ENCODE results near the gene BLTP3B.
A peak's percentile ranks its signal among the peaks of the same experiment; 100 is the strongest.
"Not testable (repeated sequence)": the region's sequence is repeated elsewhere in the genome, so short reads cannot be mapped to it uniquely, and the experiment has no call there.

BLTP3B gene

GRCh38 chr12:100142851-100143559 lies at the start of gene BLTP3B:
BLTP3B (minus strand) TSS chr12:100142874; CDS start chr12:100142635, 239 bp downstream.
- DNase-seq (ENCODE audit: extremely low spot score) = peak; percentile 91
- TF ChIP-seq L3MBTL2 (conservative IDR thresholded peaks at IDR 0.05) (peak; percentile 61), BHLHE40 (IDR thresholded peaks at IDR 0.05; ENCODE audit: borderline replicate concordance) (no peak)
- ChIA-PET CTCF (interaction anchor here (2.9 kb wide), 1 partner anchor 11 kb away, joined by 11 read pairs; no protein-coding TSS in a partner anchor), POLR2A (no interaction called here)

GRCh38 chr12:100189636-100190394 lies 47.1 kb upstream of the BLTP3B start:
- TF ChIP-seq FOXM1 (IDR thresholded peaks at IDR 0.05; ENCODE audit: borderline replicate concordance) (no peak), NFRKB (IDR thresholded peaks at IDR 0.05) (no peak), FOXK2 (IDR thresholded peaks at IDR 0.05) (no peak), CTBP1 (IDR thresholded peaks at IDR 0.05; ENCODE audit: borderline replicate concordance) (no peak), TARDBP (IDR thresholded peaks at IDR 0.05) (no peak), HDGF (IDR thresholded peaks at IDR 0.05; ENCODE audit: borderline replicate concordance) (no peak)
- ChIA-PET POLR2A (no interaction called here), CTCF (no interaction called here)
- no peak for DNase-seq (ENCODE audit: extremely low spot score)

DNA sequence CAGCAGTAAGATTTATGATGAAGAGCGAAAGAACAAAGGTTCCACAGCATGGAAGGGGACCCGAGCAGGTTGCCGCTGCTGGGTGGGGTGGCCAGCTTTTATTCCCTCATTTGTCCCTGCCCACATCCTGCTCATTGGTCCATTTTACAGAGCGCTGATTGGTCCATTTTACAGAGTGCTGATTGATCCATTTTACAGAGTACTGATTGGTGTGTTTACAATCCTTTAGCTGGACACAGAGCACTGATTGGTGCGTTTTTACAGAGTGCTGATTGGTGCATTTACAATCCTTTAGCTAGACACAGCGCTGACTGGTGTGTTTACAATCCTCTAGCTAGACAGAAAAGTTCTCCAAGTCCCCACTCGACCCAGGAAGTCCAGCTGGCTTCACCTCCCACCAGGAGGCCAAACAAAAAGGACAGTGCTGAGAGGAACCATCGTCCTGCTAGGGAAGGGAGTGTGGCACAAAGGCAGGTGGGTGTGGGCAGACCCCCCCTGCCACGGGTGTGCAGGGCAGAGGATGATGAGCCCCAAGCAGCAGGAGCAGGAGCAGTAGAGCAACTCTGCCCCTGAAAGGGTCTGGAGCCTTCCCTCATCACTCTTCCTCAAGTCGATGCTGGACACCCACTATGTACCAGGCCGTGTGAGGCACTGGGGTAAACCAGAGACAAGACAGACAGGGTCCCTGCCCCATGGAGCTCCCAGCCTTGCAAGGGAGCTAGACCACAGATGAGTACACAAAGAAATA lies 46.4 kb upstream of the BLTP3B start:
- POLR2A ChIA-PET; DNase-seq (ENCODE audit: extremely low spot score); CTCF ChIA-PET: not testable (repeated sequence)

DNA sequence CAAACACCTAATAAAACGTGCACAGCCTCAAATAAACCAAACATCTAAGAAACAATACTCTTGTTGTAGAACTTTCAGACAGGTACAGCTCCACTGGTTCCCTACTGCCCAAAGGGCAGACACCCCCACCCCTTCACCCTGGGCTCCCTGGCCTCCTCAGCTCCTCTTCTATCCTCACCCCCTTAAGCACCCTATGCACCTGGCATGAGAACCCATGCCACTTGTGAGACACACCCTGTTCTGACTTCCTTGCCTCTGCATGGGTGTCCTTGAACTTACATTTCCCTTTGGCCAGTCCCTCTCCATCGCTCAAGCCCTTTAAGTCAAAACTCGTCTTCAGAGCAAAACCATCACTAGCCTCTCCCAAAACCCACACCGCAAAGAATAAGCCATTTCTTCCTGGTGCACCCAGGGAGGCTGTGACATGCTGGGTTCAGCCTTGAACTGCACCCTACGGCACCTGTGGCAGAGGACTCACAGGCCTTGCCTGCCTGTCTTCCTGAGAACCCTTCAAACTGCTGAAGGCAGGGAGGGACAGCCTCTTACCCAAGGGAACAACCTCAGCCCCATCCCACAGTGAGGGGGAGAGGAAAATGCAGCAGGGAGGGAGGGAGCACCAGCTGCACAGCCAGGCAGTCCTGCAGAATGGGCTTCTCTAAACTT lies 45.3 kb upstream of the BLTP3B start:
- TF ChIP-seq TARDBP (IDR thresholded peaks at IDR 0.05) = no peak
- TF ChIP-seq, protein P1, sequence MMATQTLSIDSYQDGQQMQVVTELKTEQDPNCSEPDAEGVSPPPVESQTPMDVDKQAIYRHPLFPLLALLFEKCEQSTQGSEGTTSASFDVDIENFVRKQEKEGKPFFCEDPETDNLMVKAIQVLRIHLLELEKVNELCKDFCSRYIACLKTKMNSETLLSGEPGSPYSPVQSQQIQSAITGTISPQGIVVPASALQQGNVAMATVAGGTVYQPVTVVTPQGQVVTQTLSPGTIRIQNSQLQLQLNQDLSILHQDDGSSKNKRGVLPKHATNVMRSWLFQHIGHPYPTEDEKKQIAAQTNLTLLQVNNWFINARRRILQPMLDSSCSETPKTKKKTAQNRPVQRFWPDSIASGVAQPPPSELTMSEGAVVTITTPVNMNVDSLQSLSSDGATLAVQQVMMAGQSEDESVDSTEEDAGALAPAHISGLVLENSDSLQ (IDR thresholded peaks at IDR 0.05) = no peak
- no peak for TF ChIP-seq SUZ12 (IDR thresholded peaks at IDR 0.05)
- TF ChIP-seq FOXK2 (IDR thresholded peaks at IDR 0.05) = no peak
- no peak for TF ChIP-seq LEF1 (IDR thresholded peaks at IDR 0.05; ENCODE audit: borderline replicate concordance)
- TF ChIP-seq HDGF (IDR thresholded peaks at IDR 0.05; ENCODE audit: borderline replicate concordance) = no peak
- no peak for TF ChIP-seq NFRKB (IDR thresholded peaks at IDR 0.05)
- TF ChIP-seq FOXM1 (IDR thresholded peaks at IDR 0.05; ENCODE audit: borderline replicate concordance) = no peak
- TF ChIP-seq ARNT (IDR thresholded peaks at IDR 0.05) = no peak
- no peak for TF ChIP-seq SP1 (IDR thresholded peaks at IDR 0.05)
- no peak for TF ChIP-seq L3MBTL2 (conservative IDR thresholded peaks at IDR 0.05)
- DNase-seq (ENCODE audit: extremely low spot score) = no peak
- POLR2A ChIA-PET = no interaction called here
- CTCF ChIA-PET = no interaction called here

GRCh38 chr12:100187068-100187467 lies 44.4 kb upstream of the BLTP3B start:
- ChIA-PET CTCF (no interaction called here), POLR2A (no interaction called here)
- TF ChIP-seq SP1 (IDR thresholded peaks at IDR 0.05) = no peak
- no peak for TF ChIP-seq ZNF384 (IDR thresholded peaks at IDR 0.05)
- TF ChIP-seq FOXM1 (IDR thresholded peaks at IDR 0.05; ENCODE audit: borderline replicate concordance) = no peak
- no peak for TF ChIP-seq ELF4 (IDR thresholded peaks at IDR 0.05)
- TF ChIP-seq, protein P1 (IDR thresholded peaks at IDR 0.05) = no peak
- TF ChIP-seq SUZ12 (IDR thresholded peaks at IDR 0.05) = no peak
- TF ChIP-seq TARDBP (IDR thresholded peaks at IDR 0.05) = no peak
- TF ChIP-seq FOXA1 (IDR thresholded peaks at IDR 0.05) = no peak
- TF ChIP-seq BHLHE40 (IDR thresholded peaks at IDR 0.05; ENCODE audit: borderline replicate concordance) = no peak
- no peak for TF ChIP-seq L3MBTL2 (conservative IDR thresholded peaks at IDR 0.05)
- TF ChIP-seq CTBP1 (IDR thresholded peaks at IDR 0.05; ENCODE audit: borderline replicate concordance) = no peak
- no peak for TF ChIP-seq HDGF (IDR thresholded peaks at IDR 0.05; ENCODE audit: borderline replicate concordance)
- no peak for TF ChIP-seq LEF1 (IDR thresholded peaks at IDR 0.05; ENCODE audit: borderline replicate concordance)
- no peak for TF ChIP-seq FOXK2 (IDR thresholded peaks at IDR 0.05)
- TF ChIP-seq ARNT (IDR thresholded peaks at IDR 0.05) = no peak
- no peak for TF ChIP-seq NFRKB (IDR thresholded peaks at IDR 0.05)
- no peak for DNase-seq (ENCODE audit: extremely low spot score)

DNA sequence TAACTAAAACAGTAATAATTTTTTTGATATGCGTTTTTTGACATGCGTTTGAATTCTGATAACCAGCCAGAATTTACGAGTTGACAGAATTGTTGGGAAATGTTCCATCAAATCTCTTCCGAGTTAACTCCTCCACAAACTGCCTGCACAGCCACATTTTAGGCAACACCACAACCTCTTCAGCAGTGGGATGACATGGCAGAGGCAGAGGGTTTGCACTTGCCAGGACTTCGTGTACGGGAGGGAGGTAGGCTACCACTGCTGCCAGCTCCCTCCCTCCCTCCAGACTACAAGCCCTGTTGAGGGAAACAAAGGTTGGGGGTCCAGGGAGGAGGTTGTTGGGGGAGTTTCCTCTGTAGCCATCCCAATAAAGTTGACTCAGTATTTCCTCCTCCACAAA lies 43.4 kb upstream of the BLTP3B start:
- no peak for DNase-seq (ENCODE audit: extremely low spot score)
- TF ChIP-seq L3MBTL2 (conservative IDR thresholded peaks at IDR 0.05) = no peak
- TF ChIP-seq NFRKB (IDR thresholded peaks at IDR 0.05) = no peak
- no peak for TF ChIP-seq LEF1 (IDR thresholded peaks at IDR 0.05; ENCODE audit: borderline replicate concordance)
- TF ChIP-seq FOXA1 (IDR thresholded peaks at IDR 0.05) = no peak
- TF ChIP-seq ELF4 (IDR thresholded peaks at IDR 0.05) = no peak
- no peak for TF ChIP-seq SP1 (IDR thresholded peaks at IDR 0.05)
- no peak for TF ChIP-seq CTBP1 (IDR thresholded peaks at IDR 0.05; ENCODE audit: borderline replicate concordance)
- TF ChIP-seq SUZ12 (IDR thresholded peaks at IDR 0.05) = no peak
- no peak for TF ChIP-seq ZNF384 (IDR thresholded peaks at IDR 0.05)
- no peak for TF ChIP-seq FOXM1 (IDR thresholded peaks at IDR 0.05; ENCODE audit: borderline replicate concordance)
- TF ChIP-seq BHLHE40 (IDR thresholded peaks at IDR 0.05; ENCODE audit: borderline replicate concordance) = no peak
- TF ChIP-seq HDGF (IDR thresholded peaks at IDR 0.05; ENCODE audit: borderline replicate concordance) = no peak
- TF ChIP-seq FOXK2 (IDR thresholded peaks at IDR 0.05) = no peak
- TF ChIP-seq, protein P1 (IDR thresholded peaks at IDR 0.05) = no peak
- no peak for TF ChIP-seq ARNT (IDR thresholded peaks at IDR 0.05)
- no peak for TF ChIP-seq TARDBP (IDR thresholded peaks at IDR 0.05)
- ChIA-PET POLR2A (no interaction called here), CTCF (interaction anchor here (0.6 to 0.8 kb wide), 4 partner anchors 9 to 166 kb away, joined by 3 to 4 read pairs (median 3); no protein-coding TSS in a partner anchor)

Data from HEK293T (cell line).